IMR-90 (cell line): ENCODE measurements around the gene DNAJC28. TPM values are rescaled to one million over a fixed set of nuclear protein-coding genes. Genes with fewer than 3 reads are reported as not detected.

ENCODE experiments used
- ATAC-seq: fragments of 200-7000 bp; cut with Tn5 transposase; 2 replicates; pipeline ENCODE4 v1.9.1; 2020; ENCODE audit warnings: low read depth, mild to moderate bottlenecking, moderate library complexity
- BruUV-seq: library from RNA; stranded (reverse); fragments of 400-500 nt; replicated peaks from 2 replicates; lab custom pipeline; 2021; lab: Mats Ljungman, UMichigan
- CTCF ChIA-PET: fragments of 300-600 bp; formaldehyde crosslinking; extraction: SDS; loops from one replicate; lab custom pipeline; 2021; ENCODE audit warnings: antibody characterized with exemption; lab: Yijun Ruan, JAX
- POLR2A ChIA-PET: fragments of 300-600 bp; sonication (Branson Sonifier 250); formaldehyde crosslinking; loops from one replicate; lab custom pipeline; 2022; ENCODE audit warnings: antibody characterized with exemption; ENCODE audit not compliant: unreplicated experiment; lab: Charles Lee
- DNase-seq: peaks from one replicate; pipeline ENCODE4 v3.0.0; 2013
- H2AFZ ChIP-seq: replicated peaks from 2 replicates; pipeline ENCODE3; 2013; ENCODE audit warnings: low read length, mild to moderate bottlenecking; ENCODE audit not compliant: poor library complexity
- H2AK5ac ChIP-seq: 2 replicates; pipeline ENCODE4 v1.6.1; 2013; ENCODE audit warnings: low read depth, low read length, inconsistent platforms
- H2AK9ac ChIP-seq: replicated peaks from 2 replicates; pipeline ENCODE3; 2013; ENCODE audit warnings: mild to moderate bottlenecking, low read depth, low read length, moderate library complexity; ENCODE audit not compliant: poor library complexity
- H2BK120ac ChIP-seq: 2 replicates; pipeline ENCODE4 v1.6.1; 2013; ENCODE audit warnings: low read depth, low read length, inconsistent platforms
- H2BK15ac ChIP-seq: 3 replicates; pipeline ENCODE4 v1.6.1; 2013; ENCODE audit warnings: low read depth, low read length, inconsistent platforms
- H2BK20ac ChIP-seq: 2 replicates; pipeline ENCODE4 v1.6.1; 2013; ENCODE audit warnings: low read depth, mild to moderate bottlenecking, inconsistent platforms, low read length, moderate library complexity
- H2BK5ac ChIP-seq: 2 replicates; pipeline ENCODE4 v1.6.1; 2013; ENCODE audit warnings: mild to moderate bottlenecking, low read depth, low read length, inconsistent platforms; ENCODE audit not compliant: poor library complexity, severe bottlenecking
- H3K14ac ChIP-seq: replicated peaks from 2 replicates; pipeline ENCODE4 v1.6.1; 2013; ENCODE audit warnings: low read depth, low read length, inconsistent platforms
- H3K18ac ChIP-seq: 2 replicates; pipeline ENCODE4 v1.6.1; 2013; ENCODE audit warnings: low read depth, low read length, control low read depth
- H3K23ac ChIP-seq: 2 replicates; pipeline ENCODE4 v1.6.1; 2013; ENCODE audit warnings: low read depth, low read length, inconsistent platforms
- H3K27ac ChIP-seq: 2 replicates; pipeline ENCODE4 v1.5.1; 2013; ENCODE audit warnings: mild to moderate bottlenecking, control low read depth, low read length; ENCODE audit not compliant: insufficient read depth
- H3K27me3 ChIP-seq: 2 replicates; pipeline ENCODE4 v1.6.1; 2013; ENCODE audit warnings: low read length; ENCODE audit not compliant: control insufficient read depth, insufficient read depth
- H3K36me3 ChIP-seq: 2 replicates; pipeline ENCODE4 v1.6.1; 2013; ENCODE audit warnings: low read length, mixed read lengths; ENCODE audit not compliant: control insufficient read depth, insufficient read depth
- H3K4ac ChIP-seq: 2 replicates; pipeline ENCODE4 v1.6.1; 2013; ENCODE audit warnings: low read depth, low read length, inconsistent platforms
- H3K4me1 ChIP-seq: 2 replicates; pipeline ENCODE4 v1.6.1; 2013; ENCODE audit warnings: low read length, mixed read lengths; ENCODE audit not compliant: control insufficient read depth, insufficient read depth
- H3K4me2 ChIP-seq: 2 replicates; pipeline ENCODE4 v1.6.1; 2013; ENCODE audit warnings: low read depth, mild to moderate bottlenecking, control low read depth, low read length, moderate library complexity
- H3K4me3 ChIP-seq: 2 replicates; pipeline ENCODE4 v1.5.1; 2013; ENCODE audit warnings: low read depth, mild to moderate bottlenecking, control low read depth, low read length, moderate library complexity; ENCODE audit not compliant: insufficient read depth
- H3K56ac ChIP-seq: 2 replicates; pipeline ENCODE4 v1.6.1; 2013; ENCODE audit warnings: low read length, inconsistent platforms; ENCODE audit not compliant: insufficient read depth; ENCODE audit errors: extremely low read depth
- H3K79me1 ChIP-seq, 2 experiments: 2 replicates each; pipeline ENCODE4 v1.6.1; 2013; ENCODE audit warnings: low read length in 2 of 2, inconsistent platforms in 1 of 2, low read depth in 1 of 2
- H3K9ac ChIP-seq: 2 replicates; pipeline ENCODE4 v1.6.1; 2013; ENCODE audit warnings: low read depth, low read length, control low read depth
- H3K9me1 ChIP-seq: 2 replicates; pipeline ENCODE4 v1.6.1; 2013; ENCODE audit warnings: low read length, inconsistent platforms; ENCODE audit not compliant: insufficient read depth
- H3K9me3 ChIP-seq: 2 replicates; pipeline ENCODE4 v1.6.1; 2013; ENCODE audit warnings: low read length; ENCODE audit not compliant: control insufficient read depth, insufficient read depth
- H4K20me1 ChIP-seq: 2 replicates; pipeline ENCODE4 v1.6.1; 2013; ENCODE audit warnings: low read length, inconsistent platforms; ENCODE audit not compliant: insufficient read depth
- H4K5ac ChIP-seq: 2 replicates; pipeline ENCODE4 v1.6.1; 2013; ENCODE audit warnings: mild to moderate bottlenecking, low read depth, low read length, control low read depth
- H4K8ac ChIP-seq, 2 experiments: 2 replicates each; pipeline ENCODE4 v1.6.1; 2013; ENCODE audit warnings: low read depth in 2 of 2, low read length in 2 of 2, control low read depth in 1 of 2, inconsistent platforms in 1 of 2
- H4K91ac ChIP-seq: 2 replicates; pipeline ENCODE4 v1.6.1; 2013; ENCODE audit warnings: low read depth, low read length, inconsistent platforms; ENCODE audit not compliant: insufficient read depth
- RFX5 ChIP-seq: IDR thresholded peaks from 2 replicates; pipeline ENCODE4 v1.8.0; 2012; ENCODE audit warnings: low read depth, mild to moderate bottlenecking, low read length, moderate library complexity
- WGBS, 2 experiments: methylation state at CpG; one replicate each; pipeline versions ENCODE4 v1.1.5 to v1.1.7; 2013; ENCODE audit warnings: missing lambda C conversion rate in 2 of 2; ENCODE audit not compliant: insufficient read length in 1 of 2; ENCODE audit errors: extremely low coverage in 2 of 2; 5-methylcytosine and 5-hydroxymethylcytosine counted together
- dilution Hi-C: fragments of 300-500 bp; cut with HindIII; formaldehyde crosslinking; loops from one replicate; pipeline ENCODE4 v1.14.3; 2018; ENCODE audit warnings: low sequenced_read_pairs; ENCODE audit not compliant: unreplicated experiment
- in situ Hi-C: fragments of 300-500 bp; cut with MboI; formaldehyde crosslinking; loops from 3 replicates; pipeline ENCODE4 v1.14.3; 2019; ENCODE audit warnings: low sequenced_read_pairs, inconsistent platforms, mixed read lengths
- intact Hi-C: fragments of 100-400 bp; cut with micrococcal nuclease; formaldehyde crosslinking; loops from 2 replicates; pipeline ENCODE4 v1.10.0; 2022
- polyA plus RNA-seq, 3 experiments: library from polyadenylated mRNA; depleted of rRNA; stranded (reverse); fragments of >200 nt; gene quantifications; 2 replicates each; pipeline ENCODE4 v1.2.3, GENCODE V29; 2012; ENCODE audit warnings: low replicate concordance in 1 of 3
- total RNA-seq: library from RNA; depleted of rRNA; stranded (reverse); fragments of >200 nt; gene quantifications from 2 replicates; pipeline ENCODE4 v1.2.3, GENCODE V29; 2012

DNAJC28 gene
- total and polyA plus RNA-seq, 2 of the 4 experiments (the other 2 are of a cell fraction) = 0.54 to 0.65 TPM

- WGBS, 2 experiments = no CpG with 5 or more reads among the region's 5 CpGs
- no peak overlapping the region for H3K4me2 ChIP-seq
- H3K4ac ChIP-seq = no peak overlapping the region
- no peak overlapping the region for H4K91ac ChIP-seq
- DNase-seq = no peak
- no peak overlapping the region for H3K9ac ChIP-seq
- 0 out of 2 replicates have a peak, but pooled peaks cover 4% of the 10 kb centered on the region for H3K9me1 ChIP-seq
- no peak overlapping the region for H3K27ac ChIP-seq
- 0 out of 4 replicates have a peak, but pooled peaks cover 0 to 2% of the 10 kb centered on the region in 2 experiments for H3K79me1 ChIP-seq
- no peak overlapping the region for H3K23ac ChIP-seq
- ChIA-PET POLR2A (no interaction called here), CTCF (no interaction called here)
- no peaks in the 10 kb centered on the region for H3K27me3 ChIP-seq
- TF ChIP-seq RFX5 = no peak
- no peak overlapping the region for H4K5ac ChIP-seq
- no peak overlapping the region for H3K14ac ChIP-seq
- H2AK9ac ChIP-seq = no peak overlapping the region
- no peak overlapping the region for H2BK120ac ChIP-seq
- H2BK15ac ChIP-seq = no peak overlapping the region
- H3K18ac ChIP-seq = no peak overlapping the region
- no peak overlapping the region for H2AFZ ChIP-seq
- H3K4me3 ChIP-seq = no peak overlapping the region
- H2BK20ac ChIP-seq = no peak overlapping the region
- no peaks in the 10 kb centered on the region for H4K20me1 ChIP-seq
- H3K36me3 ChIP-seq = no peaks in the 10 kb centered on the region
- no TSS peak for BruUV-seq
- H2AK5ac ChIP-seq = no peak overlapping the region
- H3K9me3 ChIP-seq = no peaks in the 10 kb centered on the region
- in situ Hi-C loops (no loop called here), dilution Hi-C loops (no loop called here), intact Hi-C loops (no loop called here)
- no peak overlapping the region for H2BK5ac ChIP-seq
- H4K8ac ChIP-seq = no peak overlapping the region
- no peak overlapping the region for H3K56ac ChIP-seq
- peaks cover 3% of the 10 kb centered on the region; the same call in 1 of the 2 replicates for H3K4me1 ChIP-seq
- no peak for ATAC-seq
Measured at GRCh38 chr21:33487996-33488395, 3.5 kb downstream of the DNAJC28 start.
